ENCODE data around the gene DMTF1. TPM values are rescaled to one million over a fixed set of nuclear protein-coding genes. Genes with fewer than 3 reads are reported as not detected.
A peak's percentile ranks its signal among the peaks of the same experiment; 100 is the strongest.
"Not testable (repeated sequence)": the region's sequence is repeated elsewhere in the genome, so short reads cannot be mapped to it uniquely, and the experiment has no call there.

Gene DMTF1
- total RNA-seq, 1 experiment from 2014 or later, result 28.8 TPM

DNA sequence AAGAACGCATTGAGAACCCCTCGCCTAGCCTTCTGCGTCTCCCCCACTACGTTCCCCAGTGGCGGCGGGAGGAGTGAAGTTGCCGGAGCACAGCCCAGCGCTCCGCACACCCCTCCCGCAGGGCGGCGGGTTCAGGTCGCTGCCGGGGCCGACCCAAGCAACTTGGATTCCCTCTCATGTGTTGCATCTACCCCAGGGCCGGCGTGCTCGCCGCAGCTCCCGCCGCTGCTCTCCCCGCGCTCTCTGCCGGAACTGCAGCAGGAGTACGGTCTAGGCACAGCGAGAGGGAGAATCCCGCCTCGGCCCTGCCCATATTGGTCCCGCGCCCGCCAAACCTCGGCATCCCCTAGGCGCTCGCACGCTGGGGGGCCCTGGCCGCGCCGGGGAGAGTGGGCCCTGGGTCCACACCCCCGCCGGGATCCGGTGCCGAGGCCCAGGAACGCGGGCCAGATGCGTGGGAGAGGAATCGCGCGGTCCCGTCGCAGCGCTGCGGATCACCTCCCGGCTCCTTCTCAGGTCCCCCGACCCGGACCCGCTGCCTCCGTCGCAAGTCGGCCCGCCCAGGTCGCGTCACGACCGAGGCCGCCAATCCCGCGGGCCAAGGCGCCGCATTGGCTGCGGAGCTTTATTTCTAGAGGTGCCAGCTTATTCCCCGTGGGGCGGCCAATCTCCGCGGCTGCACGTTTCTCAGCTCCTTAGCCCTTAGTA is 67.9 kb downstream of the DMTF1 start:
- DNase-seq (ENCODE audit: low read depth), result peak; percentile 83

DNA sequence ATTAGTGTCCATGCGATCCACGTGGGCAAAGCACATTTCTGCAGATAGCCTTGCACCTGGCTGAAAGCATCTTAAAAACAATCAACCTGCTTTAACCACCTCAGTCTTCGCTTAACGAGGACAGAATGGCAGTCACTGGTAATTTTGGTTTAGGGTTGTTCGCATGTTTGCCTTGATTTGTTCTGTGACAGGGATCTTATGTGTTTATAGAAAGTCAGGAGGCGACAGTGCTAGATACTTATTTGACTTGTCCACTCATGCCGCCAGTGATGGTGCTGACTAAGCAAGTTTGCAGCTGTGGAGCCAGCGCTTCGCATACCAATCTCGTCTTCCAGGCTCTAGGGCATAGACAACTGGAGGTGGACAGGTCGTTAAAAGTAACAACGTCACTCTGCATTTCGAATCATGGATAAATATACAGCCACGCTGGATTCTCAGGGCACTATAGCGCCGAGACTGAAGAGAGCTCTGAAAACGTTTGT is 68.5 kb downstream of the DMTF1 start:
- DNase-seq (ENCODE audit: low read depth), result no peak

DNA sequence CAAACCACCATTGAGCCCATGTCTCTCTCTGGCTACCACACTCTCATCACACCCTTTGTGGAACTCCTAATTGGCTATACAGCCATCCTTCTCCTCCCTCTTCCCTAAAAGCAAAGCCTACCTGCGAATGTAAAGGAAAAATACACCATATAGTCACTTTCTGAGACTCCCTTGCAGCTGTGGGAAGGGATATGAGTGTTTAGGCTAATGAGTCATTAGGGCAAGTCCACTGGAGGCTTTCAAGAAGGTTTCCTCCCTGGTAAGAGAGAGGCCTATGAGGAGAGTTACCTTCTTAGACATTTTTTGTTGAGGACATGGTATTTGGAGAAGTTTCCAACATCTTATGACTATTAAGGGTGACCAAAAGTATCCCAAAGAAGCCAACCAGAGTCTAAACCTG is 71.4 kb downstream of the DMTF1 start:
- DNase-seq (ENCODE audit: low read depth), result peak; percentile 68

- peak; percentile 59 for DNase-seq (ENCODE audit: low read depth)
Measured at GRCh38 chr7:87225696-87226095, 73.4 kb downstream of the DMTF1 start.

DNA sequence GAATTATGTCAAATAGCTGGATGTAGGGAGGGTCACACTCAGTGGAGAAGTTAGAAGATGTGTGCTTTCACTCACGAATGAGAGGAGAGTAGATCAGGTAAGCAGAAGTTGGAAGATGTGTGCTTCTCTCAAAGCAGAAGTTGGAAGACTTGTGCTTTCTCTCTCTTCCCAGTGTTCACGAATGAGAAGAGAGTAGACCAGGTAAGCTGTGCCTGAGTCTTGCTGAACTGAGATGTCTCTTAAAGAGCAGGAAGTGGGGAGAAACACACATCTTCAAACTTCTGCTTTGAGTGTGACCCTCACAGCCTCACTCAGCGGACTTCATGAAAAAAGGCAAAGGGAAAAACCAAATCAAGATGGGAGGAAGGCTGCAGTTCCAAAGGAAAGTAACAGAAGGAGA is 74.2 kb downstream of the DMTF1 start:
- DNase-seq (ENCODE audit: low read depth), result no peak

DNA sequence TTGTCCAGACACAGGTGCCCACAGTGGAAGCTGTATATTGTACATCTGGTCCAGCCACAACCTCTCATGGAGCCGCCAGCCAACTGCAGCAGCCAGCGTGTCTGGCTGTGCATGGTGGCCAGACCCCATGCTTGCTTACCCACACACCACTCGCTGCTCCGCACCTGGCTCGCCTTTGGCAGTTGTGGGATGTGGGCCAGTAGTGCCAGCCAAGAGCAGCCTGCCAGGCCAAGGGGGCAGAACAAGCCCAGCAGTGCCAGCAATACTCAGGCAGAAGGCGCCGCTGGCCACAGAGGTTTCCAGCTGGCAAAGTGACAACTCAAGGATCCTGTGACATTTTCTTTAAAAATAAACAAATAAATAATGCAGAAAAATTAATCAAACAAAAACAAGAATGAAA is 79.0 kb downstream of the DMTF1 start:
- DNase-seq (ENCODE audit: low read depth), result no peak

DNA sequence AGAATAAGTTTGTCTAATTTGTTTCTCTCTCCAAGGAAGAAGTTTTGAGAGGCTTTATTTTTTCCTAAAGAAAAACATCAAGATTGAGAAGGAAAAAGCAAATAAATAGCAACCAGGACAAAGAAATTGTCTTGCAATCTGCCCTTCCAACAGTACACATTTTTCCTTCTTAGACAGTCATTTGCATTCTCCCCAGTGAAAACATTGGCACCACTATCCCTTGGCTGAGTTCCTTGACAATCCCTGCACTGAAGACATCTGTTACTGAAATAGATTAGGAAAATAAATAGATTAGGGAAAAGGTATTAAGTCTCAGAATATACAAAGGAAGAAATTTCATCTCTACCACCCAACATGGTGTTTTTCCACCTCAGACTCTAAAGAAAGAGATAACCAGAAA is 79.5 kb downstream of the DMTF1 start:
- no peak for DNase-seq (ENCODE audit: low read depth)

DNA sequence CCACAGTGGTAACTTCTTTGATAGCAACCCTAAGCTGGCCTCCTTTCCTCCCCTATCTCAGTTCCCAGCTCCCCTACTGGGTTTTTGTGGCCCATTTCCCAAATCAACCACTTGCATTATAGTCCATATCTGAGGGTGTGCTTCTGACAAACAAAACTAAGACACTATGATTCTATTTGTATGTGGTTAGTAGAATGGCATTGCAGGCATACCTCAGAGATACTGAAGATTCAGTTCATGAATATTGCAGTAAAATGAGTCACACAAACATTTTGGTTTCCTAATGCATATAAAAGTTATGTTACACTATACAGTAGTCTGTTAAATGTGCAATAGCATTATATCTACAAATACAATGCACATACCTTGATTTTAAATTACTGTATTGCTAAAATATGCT is 82.7 kb downstream of the DMTF1 start:
- DNase-seq (ENCODE audit: low read depth), result no peak

DNA sequence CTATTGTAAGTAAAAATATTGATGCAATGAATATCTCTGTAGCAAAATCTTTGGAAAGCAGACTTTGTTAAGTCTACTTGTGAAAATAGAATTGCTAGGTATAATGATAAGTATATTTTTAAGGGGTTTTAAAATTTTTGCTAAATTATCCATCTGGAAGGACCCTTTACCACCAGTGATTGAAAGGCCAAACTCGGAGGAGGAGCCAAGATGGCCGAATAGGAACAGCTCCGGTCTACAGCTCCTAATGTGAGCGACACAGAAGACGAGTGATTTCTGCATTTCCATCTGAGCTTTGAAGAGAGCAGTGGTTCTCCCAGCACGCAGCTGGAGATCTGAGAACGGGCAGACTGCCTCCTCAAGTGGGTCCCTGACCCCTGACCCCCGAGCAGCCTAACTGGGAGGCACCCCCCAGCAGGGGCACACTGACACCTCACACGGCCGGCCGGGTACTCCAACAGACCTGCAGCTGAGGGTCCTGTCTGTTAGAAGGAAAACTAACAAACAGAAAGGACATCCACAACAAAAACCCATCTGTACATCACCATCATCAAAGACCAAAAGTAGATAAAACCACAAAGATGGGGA is 86.3 kb downstream of the DMTF1 start:
- not testable (repeated sequence) for DNase-seq (ENCODE audit: low read depth)

DNA sequence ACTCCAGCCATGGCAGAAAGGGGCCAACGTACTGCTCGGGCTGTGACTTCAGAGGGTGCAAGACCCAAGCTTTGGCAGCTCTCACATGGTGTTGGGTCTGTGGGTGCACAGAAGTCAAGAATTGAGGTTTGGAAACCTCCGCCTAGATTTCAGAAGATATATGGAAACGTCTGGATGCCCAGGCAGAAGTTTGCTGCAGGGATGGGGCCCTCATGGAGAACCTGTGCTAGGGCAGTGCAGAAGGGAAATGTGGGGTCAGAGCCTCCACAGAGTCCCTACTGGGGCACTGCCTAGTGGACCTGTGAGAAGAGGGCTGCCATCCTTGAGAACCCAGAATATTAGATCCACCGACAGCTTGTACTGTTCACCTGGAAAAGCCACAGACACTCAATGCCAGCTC is 93.4 kb downstream of the DMTF1 start:
- not testable (repeated sequence) for DNase-seq (ENCODE audit: low read depth)

Small RNA genes lying within 50 kb of the gene (small RNA-seq; reads per million reads assigned to genes)
- gene RF00019, result not detected
- gene RF02271, result not detected

Other genes starting within 250 kb of the DMTF1 start
- 6.7 and 7.7 TPM in 2 replicates for gene ELAPOR2, start 92.8 kb upstream of the DMTF1 start, total RNA-seq (2014; rRNA removed; shearing (Covaris generic))
- gene TMEM243, start 67.3 kb downstream of the DMTF1 start, total RNA-seq (2014; rRNA removed; shearing (Covaris generic)), result 33.0 and 34.4 TPM in 2 replicates
- gene CROT, start 193.2 kb downstream of the DMTF1 start, total RNA-seq (2014; rRNA removed; shearing (Covaris generic)), result 4.8 and 5.0 TPM in 2 replicates

Data from HT1080 (cell line).